CD4-positive, alpha-beta T cell (primary cell): Measurements from ENCODE around the gene ZGPAT. TPM values are rescaled to one million over a fixed set of nuclear protein-coding genes. Genes with fewer than 3 reads are reported as not detected.

Experiments used
- ATAC-seq: fragments of 200-7000 bp; cut with Tn5 transposase; one replicate; pipeline ENCODE4 v1.10.0; 2022; ENCODE audit warnings: mild to moderate bottlenecking; ENCODE audit not compliant: poor library complexity
- CTCF ChIA-PET: fragments of 350-600 bp; sonication (Branson Sonifier 250); formaldehyde crosslinking; loops from one replicate; lab custom pipeline; 2021; ENCODE audit warnings: antibody characterized with exemption, inconsistent platforms; lab: Charles Lee
- POLR2A ChIA-PET: fragments of 350-600 bp; sonication (Branson Sonifier 250); formaldehyde crosslinking; loops from one replicate; lab custom pipeline; 2021; ENCODE audit warnings: antibody characterized with exemption, inconsistent platforms; lab: Charles Lee
- DNase-seq, 14 experiments: peaks; one replicate each; pipeline ENCODE4 v3.0.0-alpha.2; 2013 to 2020; ENCODE audit warnings: mixed read lengths in 2 of 14
- H3K27ac ChIP-seq, 2 donors: one replicate each; pipeline versions ENCODE4 v1.5.1 to v1.7.0; 2013; ENCODE audit warnings: low read length in 2 of 2, low read depth in 1 of 2, mild to moderate bottlenecking in 1 of 2
- H3K27me3 ChIP-seq, 2 experiments: 1 replicate in 1 of 2; 2 replicates in 1 of 2; pipeline versions ENCODE4 v1.6.1 to v1.7.0; 2013; ENCODE audit warnings: low read length in 2 of 2, control low read depth in 1 of 2, mild to moderate bottlenecking in 1 of 2, moderate library complexity in 1 of 2; ENCODE audit not compliant: insufficient read depth in 2 of 2, control insufficient read depth in 1 of 2
- H3K36me3 ChIP-seq: one replicate; pipeline ENCODE4 v1.6.1; 2013; ENCODE audit warnings: low read length, control low read depth; ENCODE audit not compliant: insufficient read depth
- H3K4me1 ChIP-seq: one replicate; pipeline ENCODE4 v1.6.1; 2013; ENCODE audit warnings: low read length, control low read depth; ENCODE audit not compliant: insufficient read depth
- H3K4me3 ChIP-seq: one replicate; pipeline ENCODE4 v1.5.1; 2013; ENCODE audit warnings: mild to moderate bottlenecking, low read length, moderate library complexity
- H3K9me3 ChIP-seq, 2 experiments: 1 replicate in 1 of 2; 2 replicates in 1 of 2; pipeline versions ENCODE4 v1.6.1 to v1.7.0; 2013; ENCODE audit warnings: low read length in 2 of 2, mild to moderate bottlenecking in 2 of 2, control low read depth in 1 of 2, moderate library complexity in 1 of 2; ENCODE audit not compliant: control insufficient read depth in 1 of 2, insufficient read depth in 1 of 2
- H3K27ac Mint-ChIP-seq: one replicate; pipeline ENCODE4 v1.8.0; 2020; ENCODE audit warnings: mixed read lengths
- H3K27me3 Mint-ChIP-seq: one replicate; pipeline ENCODE4 v1.8.0; 2021; ENCODE audit warnings: mixed read lengths
- H3K36me3 Mint-ChIP-seq: one replicate; pipeline ENCODE4 v1.8.0; 2021; ENCODE audit warnings: low read depth, mixed read lengths
- H3K4me1 Mint-ChIP-seq: one replicate; pipeline ENCODE4 v1.8.0; 2021; ENCODE audit warnings: low read depth, mixed read lengths
- H3K4me3 Mint-ChIP-seq: one replicate; pipeline ENCODE4 v1.8.0; 2020; ENCODE audit warnings: mild to moderate bottlenecking, mixed read lengths
- H3K9me3 Mint-ChIP-seq: one replicate; pipeline ENCODE4 v1.8.0; 2020; ENCODE audit warnings: mixed read lengths
- intact Hi-C, 2 experiments: fragments of 100-400 bp; cut with DNase I in 1 of 2; cut with micrococcal nuclease in 1 of 2; formaldehyde crosslinking; loops; one replicate each; pipeline versions ENCODE4 v1.15.1 to v1.9.0; 2023 to 2025; cut with DNase I, micrococcal nuclease
- total RNA-seq, 174 experiments: library from RNA in 2 of 174; stranded (reverse) in 2 of 174; gene quantifications; one replicate each; pipeline ENCODE4 v1.2.3 and lab custom pipeline; 2021 to 2026
- TF ChIP-seq, protein P1 (sequence below): fragments of 200-600 bp; IDR thresholded peaks from one replicate; pipeline ENCODE4 v1.8.0; 2022; ENCODE audit warnings: antibody characterized with exemption, mild to moderate bottlenecking

ZGPAT gene
- total RNA-seq, 2 experiments from 2014 or later = 28.2 to 33.4 TPM

DNA sequence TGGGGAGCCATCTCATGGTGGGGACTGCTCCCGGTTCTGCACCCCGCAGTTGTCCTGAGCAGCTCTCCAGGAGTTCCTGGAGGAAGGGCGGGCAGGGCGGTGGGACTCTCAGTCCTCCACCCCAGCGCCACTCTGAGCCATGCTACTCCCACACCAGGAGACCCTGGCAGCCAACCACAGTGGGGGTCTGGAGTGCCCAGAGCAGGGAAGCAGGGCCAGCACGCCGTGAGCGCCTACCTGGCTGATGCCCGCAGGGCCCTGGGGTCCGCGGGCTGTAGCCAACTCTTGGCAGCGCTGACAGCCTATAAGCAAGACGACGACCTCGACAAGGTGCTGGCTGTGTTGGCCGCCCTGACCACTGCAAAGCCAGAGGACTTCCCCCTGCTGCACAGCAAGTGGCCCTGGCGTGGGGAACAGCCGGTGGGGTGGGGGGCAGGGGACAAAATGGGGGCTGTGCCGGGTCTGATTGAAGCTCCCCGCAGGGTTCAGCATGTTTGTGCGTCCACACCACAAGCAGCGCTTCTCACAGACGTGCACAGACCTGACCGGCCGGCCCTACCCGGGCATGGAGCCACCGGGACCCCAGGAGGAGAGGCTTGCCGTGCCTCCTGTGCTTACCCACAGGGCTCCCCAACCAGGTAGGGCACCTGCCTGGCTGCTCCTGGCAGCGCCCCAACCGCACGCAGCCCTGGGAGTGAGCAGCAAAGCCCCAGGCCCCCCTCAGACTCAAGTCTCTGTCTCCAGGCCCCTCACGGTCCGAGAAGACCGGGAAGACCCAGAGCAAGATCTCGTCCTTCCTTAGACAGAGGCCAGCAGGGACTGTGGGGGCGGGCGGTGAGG is 13.0 kb upstream of the ZGPAT start:
- peaks cover 2% of the 10 kb centered on the region for H3K36me3 ChIP-seq
- POLR2A ChIA-PET = interaction anchor here (1.4 kb wide), 1 partner anchor 36 kb away, joined by 4 read pairs; the partner anchor contains the start of gene RTEL1
- H3K4me3 Mint-ChIP-seq = no peak overlapping the region
- no peak for ATAC-seq
- no peaks in the 10 kb centered on the region for H3K27me3 Mint-ChIP-seq
- no peaks in the 10 kb centered on the region for H3K9me3 Mint-ChIP-seq
- H3K9me3 ChIP-seq = peaks cover 0 to 14% of the 10 kb centered on the region in 2 experiments
- TF ChIP-seq, protein P1, sequence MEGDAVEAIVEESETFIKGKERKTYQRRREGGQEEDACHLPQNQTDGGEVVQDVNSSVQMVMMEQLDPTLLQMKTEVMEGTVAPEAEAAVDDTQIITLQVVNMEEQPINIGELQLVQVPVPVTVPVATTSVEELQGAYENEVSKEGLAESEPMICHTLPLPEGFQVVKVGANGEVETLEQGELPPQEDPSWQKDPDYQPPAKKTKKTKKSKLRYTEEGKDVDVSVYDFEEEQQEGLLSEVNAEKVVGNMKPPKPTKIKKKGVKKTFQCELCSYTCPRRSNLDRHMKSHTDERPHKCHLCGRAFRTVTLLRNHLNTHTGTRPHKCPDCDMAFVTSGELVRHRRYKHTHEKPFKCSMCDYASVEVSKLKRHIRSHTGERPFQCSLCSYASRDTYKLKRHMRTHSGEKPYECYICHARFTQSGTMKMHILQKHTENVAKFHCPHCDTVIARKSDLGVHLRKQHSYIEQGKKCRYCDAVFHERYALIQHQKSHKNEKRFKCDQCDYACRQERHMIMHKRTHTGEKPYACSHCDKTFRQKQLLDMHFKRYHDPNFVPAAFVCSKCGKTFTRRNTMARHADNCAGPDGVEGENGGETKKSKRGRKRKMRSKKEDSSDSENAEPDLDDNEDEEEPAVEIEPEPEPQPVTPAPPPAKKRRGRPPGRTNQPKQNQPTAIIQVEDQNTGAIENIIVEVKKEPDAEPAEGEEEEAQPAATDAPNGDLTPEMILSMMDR = no peak
- no peak overlapping the region for H3K4me3 ChIP-seq
- intact Hi-C loops = no loop called here
- H3K36me3 Mint-ChIP-seq = peaks cover 4% of the 10 kb centered on the region
- no peak overlapping the region for H3K27ac Mint-ChIP-seq
- no peak overlapping the region for H3K27ac ChIP-seq
- no peaks in the 10 kb centered on the region for H3K27me3 ChIP-seq
- peaks cover 4% of the 10 kb centered on the region for H3K4me1 Mint-ChIP-seq
- peaks cover 54% of the 10 kb centered on the region for H3K4me1 ChIP-seq
- peak in 1 of 14 experiments; percentile 20 for DNase-seq
- CTCF ChIA-PET = no interaction called here

DNA sequence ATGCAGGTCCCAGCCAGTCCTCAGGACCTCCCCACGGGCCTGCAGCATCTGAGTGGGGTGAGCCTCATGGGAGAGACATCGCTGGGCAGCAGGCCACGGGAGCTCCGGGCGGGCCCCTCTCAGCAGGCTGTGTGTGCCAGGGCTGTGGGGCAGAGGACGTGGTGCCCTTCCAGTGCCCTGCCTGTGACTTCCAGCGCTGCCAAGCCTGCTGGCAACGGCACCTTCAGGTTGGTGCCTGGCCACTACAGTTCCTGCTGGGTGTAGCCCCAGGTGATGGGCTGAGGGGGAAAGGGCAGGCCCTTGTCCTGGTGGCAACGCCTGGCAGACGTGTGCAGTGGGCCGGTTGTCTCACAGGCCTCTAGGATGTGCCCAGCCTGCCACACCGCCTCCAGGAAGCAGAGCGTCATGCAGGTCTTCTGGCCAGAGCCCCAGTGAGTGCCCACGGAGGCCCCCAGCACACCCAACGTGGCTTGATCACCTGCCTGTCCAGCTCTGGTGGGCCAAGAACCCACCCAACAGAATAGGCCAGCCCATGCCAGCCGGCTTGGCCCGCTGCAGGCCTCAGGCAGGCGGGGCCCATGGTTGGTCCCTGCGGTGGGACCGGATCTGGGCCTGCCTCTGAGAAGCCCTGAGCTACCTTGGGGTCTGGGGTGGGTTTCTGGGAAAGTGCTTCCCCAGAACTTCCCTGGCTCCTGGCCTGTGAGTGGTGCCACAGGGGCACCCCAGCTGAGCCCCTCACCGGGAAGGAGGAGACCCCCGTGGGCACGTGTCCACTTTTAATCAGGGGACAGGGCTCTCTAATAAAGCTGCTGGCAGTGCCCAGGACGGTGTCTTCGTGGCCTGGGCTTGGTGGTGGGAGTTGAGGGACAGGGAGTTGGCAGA is 12.2 kb upstream of the ZGPAT start:
- Mint-ChIP-seq H3K9me3 (no peaks in the 10 kb centered on the region), H3K4me1 (peaks cover 4% of the 10 kb centered on the region), H3K4me3 (no peak overlapping the region), H3K36me3 (peaks cover 4% of the 10 kb centered on the region), H3K27ac (peak overlapping the region; percentile 74), H3K27me3 (no peaks in the 10 kb centered on the region)
- Histone ChIP-seq H3K36me3 (peaks cover 7% of the 10 kb centered on the region), H3K4me3 (no peak overlapping the region), H3K27me3 (no peaks in the 10 kb centered on the region), H3K27ac (no peak overlapping the region), H3K9me3 (peaks cover 0 to 14% of the 10 kb centered on the region in 2 experiments), H3K4me1 (peaks cover 58% of the 10 kb centered on the region)
- CTCF ChIA-PET = no interaction called here
- ATAC-seq (no peak), DNase-seq (peak in 1 of 14 experiments; percentile 18)
- intact Hi-C loops = no loop called here
- TF ChIP-seq, protein P1 = no peak
- POLR2A ChIA-PET = interaction anchor here (1.1 to 2.2 kb wide), 4 partner anchors 12 to 43 kb away, joined by 4 to 11 read pairs (median 4); partner anchors contain the start of genes ARFRP1, LIME1, RTEL1 and ZGPAT

DNA sequence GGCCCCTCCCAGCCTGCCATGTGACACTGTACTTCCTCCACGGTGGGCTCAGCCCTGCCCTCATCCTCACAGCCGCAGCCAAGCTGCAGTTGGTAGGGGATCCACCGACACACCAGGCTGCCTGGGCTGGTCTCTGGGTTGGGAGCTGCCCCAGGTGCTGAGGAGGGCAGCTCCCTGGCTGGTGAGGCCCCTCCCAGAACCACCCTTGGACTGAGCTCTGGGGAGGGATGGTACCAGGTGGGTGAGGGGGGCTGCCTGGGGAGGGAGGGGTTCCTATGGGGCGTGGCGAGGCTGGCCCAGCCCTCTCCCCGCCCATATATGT is 11.6 kb upstream of the ZGPAT start:
- DNase-seq (peak in 7 of 14 experiments; percentile 18 to 62 (median 34)), ATAC-seq (peak; percentile 72)
- Histone ChIP-seq H3K4me1 (peaks cover 64% of the 10 kb centered on the region), H3K27ac (no peak overlapping the region), H3K36me3 (peaks cover 7% of the 10 kb centered on the region), H3K27me3 (no peaks in the 10 kb centered on the region), H3K9me3 (peaks cover 0 to 14% of the 10 kb centered on the region in 2 experiments), H3K4me3 (peak overlapping the region; percentile 36)
- intact Hi-C loops = no loop called here
- Mint-ChIP-seq H3K27me3 (no peaks in the 10 kb centered on the region), H3K4me1 (peaks cover 4% of the 10 kb centered on the region), H3K36me3 (peaks cover 4% of the 10 kb centered on the region), H3K9me3 (no peaks in the 10 kb centered on the region), H3K4me3 (peak overlapping the region; percentile 42), H3K27ac (peak overlapping the region; percentile 74)
- POLR2A ChIA-PET = interaction anchor here (1.0 to 2.2 kb wide), 4 partner anchors 9 to 43 kb away, joined by 4 to 11 read pairs (median 5); partner anchors contain the start of genes ARFRP1, LIME1 and ZGPAT
- TF ChIP-seq, protein P1 = no peak
- CTCF ChIA-PET = no interaction called here
